HUES6 (cell line): Measurements from ENCODE around the gene CPSF4.
"Not testable (repeated sequence)": the region's sequence is repeated elsewhere in the genome, so short reads cannot be mapped to it uniquely, and the experiment has no call there.

Experiments used
- H3K27ac ChIP-seq: 2 replicates; pipeline ENCODE4 v1.7.0; 2013; ENCODE audit warnings: low read depth, mild to moderate bottlenecking, low read length, inconsistent platforms
- H3K27me3 ChIP-seq: 2 replicates; pipeline ENCODE4 v1.6.1; 2013; ENCODE audit warnings: low read length; ENCODE audit not compliant: control insufficient read depth, insufficient read depth
- H3K36me3 ChIP-seq: 2 replicates; pipeline ENCODE4 v1.6.1; 2013; ENCODE audit warnings: low read length; ENCODE audit not compliant: control insufficient read depth, insufficient read depth
- H3K4me1 ChIP-seq: 2 replicates; pipeline ENCODE4 v1.6.1; 2013; ENCODE audit warnings: low read length; ENCODE audit not compliant: control insufficient read depth, insufficient read depth
- H3K4me3 ChIP-seq: 2 replicates; pipeline ENCODE4 v1.5.1; 2013; ENCODE audit warnings: low read depth, low read length
- H3K9ac ChIP-seq: one replicate; pipeline ENCODE4 v1.6.1; 2013; ENCODE audit warnings: mild to moderate bottlenecking, low read length
- H3K9me3 ChIP-seq: 2 replicates; pipeline ENCODE4 v1.6.1; 2013; ENCODE audit warnings: low read depth, low read length; ENCODE audit not compliant: control insufficient read depth, insufficient read depth

Gene CPSF4

DNA sequence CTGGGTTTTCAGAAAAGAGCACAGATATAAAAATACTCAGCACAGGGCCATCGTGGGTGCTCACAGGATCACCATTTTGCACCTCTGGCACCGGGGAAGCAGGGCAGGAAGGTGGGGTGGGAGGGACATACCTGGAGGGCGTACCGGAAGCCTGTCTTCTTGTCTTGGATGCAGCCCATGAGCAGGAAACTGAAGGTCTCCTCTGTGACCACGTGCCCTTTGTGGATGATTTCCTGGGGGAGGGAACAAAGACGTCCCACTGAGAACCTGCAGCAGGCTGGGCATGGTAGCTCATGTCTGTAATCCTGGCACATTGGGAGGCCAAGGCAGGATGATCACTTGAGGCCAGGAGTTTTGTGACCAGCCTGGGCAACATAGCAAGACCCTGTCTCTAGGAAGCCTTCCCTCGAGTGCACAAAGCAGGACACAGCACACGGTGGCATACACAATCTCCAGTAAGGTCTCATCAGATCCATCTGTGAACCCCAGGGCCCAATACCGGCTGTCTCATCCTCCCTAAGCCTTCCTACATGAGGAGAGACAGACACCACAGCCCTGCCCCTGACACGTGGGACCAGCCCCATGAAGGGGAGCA, 9.7 kb upstream of the CPSF4 start:
- Histone ChIP-seq H3K9me3 (no peaks in the 10 kb centered on the region), H3K27ac (no peak overlapping the region), H3K36me3 (peaks cover 77% of the 10 kb centered on the region), H3K27me3 (no peaks in the 10 kb centered on the region), H3K9ac (no peak overlapping the region), H3K4me3 (no peak overlapping the region), H3K4me1 (no peaks in the 10 kb centered on the region)

DNA sequence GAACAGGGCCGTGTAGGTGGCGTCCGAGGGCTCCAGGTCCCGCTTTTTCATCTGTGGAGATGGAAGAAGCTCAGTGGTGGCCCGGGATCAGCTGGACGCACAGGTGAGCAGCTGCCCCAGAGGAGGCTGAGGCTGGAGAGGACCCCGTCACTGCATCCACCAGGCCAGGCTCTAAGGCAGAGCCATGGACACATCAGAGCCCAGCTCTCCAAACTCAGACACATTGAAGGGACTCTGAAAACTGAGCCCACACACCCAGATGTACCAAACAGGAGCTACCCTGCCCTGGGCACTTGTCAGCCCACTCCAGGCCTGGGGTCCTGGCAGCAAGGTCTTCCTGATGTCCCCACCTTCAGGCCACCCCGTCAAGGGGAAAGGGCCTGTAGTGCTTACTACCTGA, 9.0 kb upstream of the CPSF4 start:
- Histone ChIP-seq H3K27ac (no peak overlapping the region), H3K36me3 (peaks cover 77% of the 10 kb centered on the region), H3K4me1 (no peaks in the 10 kb centered on the region), H3K27me3 (no peaks in the 10 kb centered on the region), H3K9ac (no peak overlapping the region), H3K9me3 (no peaks in the 10 kb centered on the region), H3K4me3 (no peak overlapping the region)

DNA sequence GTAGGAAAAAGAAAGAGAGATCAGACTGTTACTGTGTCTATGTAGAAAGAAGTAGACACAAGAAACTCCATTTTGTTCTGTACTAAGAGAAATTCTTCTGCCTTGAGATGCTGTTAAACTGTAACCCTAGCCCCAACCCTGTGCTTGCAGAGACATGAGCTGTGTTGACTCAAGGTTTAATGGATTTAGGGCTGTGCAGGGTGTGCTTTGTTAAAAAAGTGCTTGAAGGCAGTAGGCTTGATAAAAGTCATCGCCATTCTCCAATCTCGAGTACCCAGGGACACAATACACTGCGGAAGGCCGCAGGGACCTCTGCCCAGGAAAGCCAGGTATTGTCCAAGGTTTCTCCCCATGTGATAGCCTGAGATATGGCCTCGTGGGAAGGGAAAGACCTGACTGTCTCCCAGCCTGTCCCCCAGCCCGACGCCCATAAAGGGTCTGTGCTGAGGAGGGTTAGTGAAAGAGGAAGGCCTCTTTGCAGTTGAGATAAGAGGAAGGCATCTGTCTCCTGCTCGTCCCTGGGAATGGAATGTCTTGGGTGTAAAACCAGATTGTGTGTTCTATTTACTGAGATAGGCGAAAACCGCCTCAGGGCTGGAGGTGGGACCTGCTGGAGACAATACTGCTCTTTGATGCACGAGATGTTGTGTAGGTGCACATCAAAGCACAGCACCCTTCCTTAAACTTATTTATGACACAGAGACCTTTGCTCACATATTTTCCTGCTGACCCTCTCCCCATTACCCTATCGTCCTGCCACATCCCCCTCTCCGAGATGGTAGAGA, 6.8 kb upstream of the CPSF4 start:
- Histone ChIP-seq H3K9ac (peak overlapping the region; percentile 24), H3K36me3 (peaks cover 67% of the 10 kb centered on the region)
- H3K9me3 ChIP-seq, H3K27ac ChIP-seq, H3K4me1 ChIP-seq, H3K4me3 ChIP-seq, H3K27me3 ChIP-seq: not testable (repeated sequence)

DNA sequence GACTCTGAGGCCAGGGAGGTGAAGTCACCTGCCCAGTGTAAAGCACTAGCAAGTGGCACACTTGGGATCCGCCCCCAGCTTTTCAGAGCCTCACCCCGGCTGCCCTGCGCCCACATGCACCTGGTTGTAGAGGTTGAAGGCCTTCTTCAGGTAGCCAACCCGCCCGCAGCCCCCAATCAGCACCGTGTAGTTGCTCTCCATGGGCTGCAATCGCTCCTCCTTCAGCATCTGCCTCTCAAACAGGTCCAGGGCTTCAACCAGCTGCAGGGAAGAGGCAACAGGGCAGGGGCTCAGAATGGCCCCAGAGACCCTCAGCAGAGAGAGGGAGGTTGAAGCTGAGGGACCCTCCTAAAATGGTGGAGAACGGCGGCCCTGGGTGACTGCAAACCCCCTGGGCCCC, 5.6 kb upstream of the CPSF4 start:
- H3K4me1 ChIP-seq, result peaks cover 5% of the 10 kb centered on the region; the same call in 1 of the 2 replicates
- no peaks in the 10 kb centered on the region for H3K27me3 ChIP-seq
- H3K27ac ChIP-seq, result no peak overlapping the region
- peaks cover 64% of the 10 kb centered on the region for H3K36me3 ChIP-seq
- H3K4me3 ChIP-seq, result no peak overlapping the region
- H3K9ac ChIP-seq, result no peak overlapping the region
- H3K9me3 ChIP-seq, result no peaks in the 10 kb centered on the region

DNA sequence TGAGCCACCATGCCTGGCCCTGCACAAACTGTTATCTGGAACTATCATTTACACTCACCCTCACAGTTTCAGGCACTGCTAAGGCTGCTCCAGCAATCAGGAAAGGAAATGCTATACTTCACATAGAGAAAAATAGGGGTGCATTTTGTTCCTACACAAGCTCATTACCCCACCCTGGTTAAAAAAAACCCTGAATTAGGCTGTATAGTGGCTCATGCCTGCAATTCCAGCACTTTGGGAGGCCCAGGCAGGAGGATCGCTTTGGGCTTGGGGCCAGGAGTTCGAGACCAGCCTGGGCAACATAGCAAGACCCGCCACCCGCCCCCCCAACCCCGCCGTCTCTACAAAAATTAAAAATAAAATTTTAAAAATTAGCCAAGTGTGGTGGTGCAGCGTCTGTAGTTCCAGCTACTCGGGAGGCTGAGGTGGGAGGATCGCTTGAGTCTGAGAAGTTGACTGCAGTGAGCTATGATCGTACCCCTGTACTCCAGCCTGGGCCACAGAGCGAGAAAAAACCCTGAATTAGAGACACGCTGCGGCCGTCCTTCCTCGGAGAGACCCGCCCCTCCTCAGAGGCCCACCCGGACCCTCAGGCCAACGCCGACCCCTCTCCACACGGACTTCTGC, 684 bp upstream of the CPSF4 start:
- H3K27me3 ChIP-seq, result no peaks in the 10 kb centered on the region
- peak overlapping the region; percentile 93 for H3K4me3 ChIP-seq
- no peaks in the 10 kb centered on the region for H3K9me3 ChIP-seq
- peak overlapping the region; percentile 94 for H3K27ac ChIP-seq
- peaks cover 18% of the 10 kb centered on the region for H3K4me1 ChIP-seq
- H3K9ac ChIP-seq, result peak overlapping the region; percentile 91
- H3K36me3 ChIP-seq, result peaks cover 36% of the 10 kb centered on the region

DNA sequence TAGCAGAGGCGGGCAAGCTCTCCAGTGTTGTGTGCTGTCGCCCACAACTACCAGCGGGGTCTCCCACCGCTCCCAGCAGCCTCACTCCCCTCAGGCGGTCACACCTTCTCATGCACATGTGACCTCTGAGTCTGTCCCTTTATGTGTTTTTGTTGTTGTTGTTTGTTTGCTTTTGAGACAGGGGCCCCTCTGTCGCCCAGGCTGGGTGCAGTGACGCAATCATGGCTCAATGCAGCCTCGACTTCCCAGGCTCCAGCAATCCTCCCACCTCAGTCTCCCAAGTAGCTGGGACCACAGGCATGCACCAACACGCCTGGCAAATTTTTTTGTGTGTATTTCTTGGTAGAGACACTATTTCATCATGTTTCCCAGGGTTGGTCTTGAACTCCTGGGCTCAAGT, 1.5 kb downstream of the CPSF4 start:
- peaks cover 37% of the 10 kb centered on the region for H3K36me3 ChIP-seq
- H3K27me3 ChIP-seq, result no peaks in the 10 kb centered on the region
- H3K9ac ChIP-seq, result peak overlapping the region; percentile 91
- no peaks in the 10 kb centered on the region for H3K9me3 ChIP-seq
- peaks cover 18% of the 10 kb centered on the region for H3K4me1 ChIP-seq
- peak overlapping the region; percentile 45; the same call in 1 of the 2 replicates for H3K27ac ChIP-seq
- peak overlapping the region; percentile 93 for H3K4me3 ChIP-seq

DNA sequence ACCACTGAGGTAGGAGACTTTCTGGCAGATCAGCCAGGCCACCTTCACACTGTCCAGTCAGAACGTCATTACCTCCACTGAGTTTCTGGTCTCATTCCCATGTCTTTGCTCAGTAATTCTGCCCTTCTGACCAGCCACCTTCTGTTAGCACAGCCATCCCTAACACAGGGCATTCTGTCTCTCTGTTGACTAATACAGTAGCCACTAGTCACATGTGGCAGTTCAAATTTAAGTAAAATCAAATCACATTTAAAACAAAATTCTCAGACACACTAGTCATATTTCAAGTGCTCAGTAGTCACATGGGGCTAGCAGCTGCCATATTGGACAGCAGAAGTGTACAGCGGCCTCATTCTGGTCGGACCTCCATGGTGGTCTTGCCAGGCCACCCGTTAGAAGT, 7.4 kb downstream of the CPSF4 start:
- no peaks in the 10 kb centered on the region for H3K9me3 ChIP-seq
- H3K27me3 ChIP-seq, result no peaks in the 10 kb centered on the region
- H3K4me1 ChIP-seq, result 0 out of 2 replicates have a peak, but pooled peaks cover 5% of the 10 kb centered on the region
- no peak overlapping the region for H3K4me3 ChIP-seq
- H3K36me3 ChIP-seq, result peaks cover 88% of the 10 kb centered on the region
- H3K9ac ChIP-seq, result no peak overlapping the region
- no peak overlapping the region for H3K27ac ChIP-seq

DNA sequence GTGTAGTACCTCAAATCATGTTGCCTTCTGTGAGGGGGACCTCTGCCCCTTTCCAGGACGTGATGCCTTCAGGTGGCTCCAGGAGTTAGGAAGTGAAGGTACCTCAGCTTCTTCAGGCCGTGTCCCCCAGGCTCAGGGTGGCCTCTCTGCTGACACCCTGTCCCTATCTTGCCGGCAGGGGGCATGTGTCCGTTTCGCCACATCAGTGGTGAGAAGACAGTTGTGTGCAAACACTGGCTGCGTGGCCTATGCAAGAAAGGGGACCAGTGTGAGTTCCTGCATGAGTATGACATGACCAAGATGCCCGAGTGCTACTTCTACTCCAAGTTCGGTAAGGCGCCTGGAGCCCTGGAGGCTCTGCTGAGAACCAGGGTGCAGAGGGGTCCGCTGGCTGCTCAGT, 9.2 kb downstream of the CPSF4 start:
- H3K27ac ChIP-seq, result no peak overlapping the region
- H3K27me3 ChIP-seq, result no peaks in the 10 kb centered on the region
- H3K9me3 ChIP-seq, result no peaks in the 10 kb centered on the region
- H3K36me3 ChIP-seq, result peaks cover 96% of the 10 kb centered on the region
- no peak overlapping the region for H3K4me3 ChIP-seq
- H3K9ac ChIP-seq, result no peak overlapping the region
- H3K4me1 ChIP-seq, result no peaks in the 10 kb centered on the region

DNA sequence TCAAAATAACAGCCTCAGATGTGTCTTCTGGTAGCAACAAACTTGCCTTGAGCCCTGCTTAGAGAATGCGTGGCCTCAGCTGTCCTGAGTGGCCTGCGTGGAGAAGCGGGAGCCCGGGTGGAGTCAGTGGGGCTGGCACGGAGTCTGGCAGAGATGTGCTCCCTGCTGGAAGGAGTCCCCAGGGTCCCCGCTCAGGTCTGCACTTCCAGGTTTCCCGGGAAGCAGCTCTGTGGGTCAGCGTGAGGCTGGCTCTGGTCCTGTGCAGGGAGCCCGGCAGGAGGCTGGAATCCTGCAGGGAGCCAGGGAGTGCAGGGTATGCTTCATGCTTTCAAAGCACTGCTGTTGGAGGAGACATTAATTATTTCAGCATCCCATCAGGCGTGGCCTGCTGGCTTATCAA, 10.1 kb downstream of the CPSF4 start:
- peaks cover 96% of the 10 kb centered on the region for H3K36me3 ChIP-seq
- no peak overlapping the region for H3K27ac ChIP-seq
- no peaks in the 10 kb centered on the region for H3K27me3 ChIP-seq
- no peaks in the 10 kb centered on the region for H3K4me1 ChIP-seq
- H3K4me3 ChIP-seq, result no peak overlapping the region
- H3K9ac ChIP-seq, result no peak overlapping the region
- H3K9me3 ChIP-seq, result no peaks in the 10 kb centered on the region

DNA sequence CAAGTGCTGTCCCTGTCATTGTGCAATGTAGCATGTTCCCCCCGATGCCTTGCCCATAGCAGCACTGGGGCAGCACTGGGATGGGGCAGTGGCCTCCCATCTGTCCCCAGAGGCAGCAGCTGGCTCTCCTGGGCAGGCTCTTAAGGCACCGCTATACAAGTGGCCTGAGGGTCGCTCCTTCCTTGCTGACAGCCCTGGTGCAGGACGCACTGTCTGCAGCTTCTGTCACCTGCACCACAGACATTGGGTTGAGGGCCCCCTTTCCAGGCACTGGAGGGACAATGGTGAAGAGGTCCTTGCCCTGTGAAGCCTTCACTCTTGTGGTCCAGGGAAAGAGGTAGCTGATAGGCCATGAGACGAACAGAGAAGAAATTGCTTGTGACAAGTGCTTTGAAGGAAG, 10.6 kb downstream of the CPSF4 start:
- Histone ChIP-seq H3K27ac (no peak overlapping the region), H3K4me3 (no peak overlapping the region), H3K36me3 (peaks cover 96% of the 10 kb centered on the region), H3K9me3 (no peaks in the 10 kb centered on the region), H3K27me3 (no peaks in the 10 kb centered on the region), H3K4me1 (no peaks in the 10 kb centered on the region), H3K9ac (no peak overlapping the region)

DNA sequence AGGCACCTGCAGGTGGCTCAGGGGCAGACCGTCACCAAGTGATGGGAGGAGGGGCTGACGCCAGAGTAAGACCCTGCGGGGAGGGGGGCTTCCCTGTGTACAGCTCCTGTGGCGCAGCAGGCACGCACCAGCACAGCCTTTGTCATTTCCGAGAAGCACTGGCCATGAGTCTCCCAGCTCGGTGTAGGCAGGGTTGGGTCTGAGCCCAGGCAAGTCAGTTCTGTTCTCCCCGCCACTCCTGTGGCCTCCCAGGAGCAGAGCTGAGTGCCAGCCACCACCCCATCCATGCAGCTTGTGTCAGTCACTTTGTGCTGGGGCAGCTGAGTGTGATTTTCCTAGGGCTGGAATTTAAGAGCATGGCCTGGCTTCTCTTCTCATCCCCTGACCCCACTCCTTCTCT, 13.2 kb downstream of the CPSF4 start:
- Histone ChIP-seq H3K9ac (no peak overlapping the region), H3K4me1 (no peaks in the 10 kb centered on the region), H3K4me3 (no peak overlapping the region), H3K27me3 (no peaks in the 10 kb centered on the region), H3K9me3 (no peaks in the 10 kb centered on the region), H3K27ac (no peak overlapping the region), H3K36me3 (peaks cover 98% of the 10 kb centered on the region)
